ENCODE data around the gene ATXN10.

DNA sequence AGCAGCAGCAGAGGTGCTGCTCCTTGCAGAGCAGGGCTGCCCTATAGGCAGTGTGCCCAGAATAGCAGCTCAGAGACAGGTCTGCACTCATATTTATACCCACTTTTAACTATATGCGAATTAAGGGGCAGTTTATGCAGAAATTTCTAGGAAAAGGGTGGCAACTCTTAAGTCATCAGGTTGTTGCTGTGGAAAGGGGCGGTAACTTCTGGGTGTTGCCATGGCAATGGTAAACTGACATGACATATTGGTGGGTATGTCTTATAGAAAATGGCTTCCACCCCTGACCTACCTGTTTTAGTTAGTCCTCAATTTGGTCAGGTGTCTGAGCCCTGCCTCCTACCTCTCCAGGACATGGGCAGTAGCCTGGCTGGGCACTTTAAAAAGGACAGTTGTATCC lies 122.3 kb downstream of the ATXN10 start:
- TF ChIP-seq, protein P1, sequence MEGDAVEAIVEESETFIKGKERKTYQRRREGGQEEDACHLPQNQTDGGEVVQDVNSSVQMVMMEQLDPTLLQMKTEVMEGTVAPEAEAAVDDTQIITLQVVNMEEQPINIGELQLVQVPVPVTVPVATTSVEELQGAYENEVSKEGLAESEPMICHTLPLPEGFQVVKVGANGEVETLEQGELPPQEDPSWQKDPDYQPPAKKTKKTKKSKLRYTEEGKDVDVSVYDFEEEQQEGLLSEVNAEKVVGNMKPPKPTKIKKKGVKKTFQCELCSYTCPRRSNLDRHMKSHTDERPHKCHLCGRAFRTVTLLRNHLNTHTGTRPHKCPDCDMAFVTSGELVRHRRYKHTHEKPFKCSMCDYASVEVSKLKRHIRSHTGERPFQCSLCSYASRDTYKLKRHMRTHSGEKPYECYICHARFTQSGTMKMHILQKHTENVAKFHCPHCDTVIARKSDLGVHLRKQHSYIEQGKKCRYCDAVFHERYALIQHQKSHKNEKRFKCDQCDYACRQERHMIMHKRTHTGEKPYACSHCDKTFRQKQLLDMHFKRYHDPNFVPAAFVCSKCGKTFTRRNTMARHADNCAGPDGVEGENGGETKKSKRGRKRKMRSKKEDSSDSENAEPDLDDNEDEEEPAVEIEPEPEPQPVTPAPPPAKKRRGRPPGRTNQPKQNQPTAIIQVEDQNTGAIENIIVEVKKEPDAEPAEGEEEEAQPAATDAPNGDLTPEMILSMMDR (conservative IDR thresholded peaks at IDR 0.05), result no peak
- no peak for TF ChIP-seq EZH2 (IDR thresholded peaks at IDR 0.05; ENCODE audit: low read depth)

All from PC-9 (cell line).